Fibroblast of lung (primary cell): Measurements from ENCODE around the gene TEC. TPM values are rescaled to one million over a fixed set of nuclear protein-coding genes. Genes with fewer than 3 reads are reported as not detected.

Source experiments
- DNase-seq, 2 donors: peaks; one replicate each; pipeline versions ENCODE4 v3.0.0 to v3.0.0-alpha.2; 2010; ENCODE audit warnings: low read depth in 2 of 2
- H2AFZ ChIP-seq: 2 replicates; pipeline ENCODE4 v1.5.1; 2012; ENCODE audit warnings: low read length, control low read depth, inconsistent platforms
- H3K27ac ChIP-seq: 2 replicates; pipeline ENCODE4 v1.5.1; 2011; ENCODE audit warnings: low read length, control low read depth; ENCODE audit not compliant: insufficient read depth
- H3K27me3 ChIP-seq: 2 replicates; pipeline ENCODE4 v1.5.1; 2011; ENCODE audit warnings: mild to moderate bottlenecking, low read length; ENCODE audit not compliant: control insufficient read depth, insufficient read depth
- H3K36me3 ChIP-seq: 2 replicates; pipeline ENCODE4 v1.5.1; 2011; ENCODE audit warnings: low read length; ENCODE audit not compliant: control insufficient read depth, insufficient read depth
- H3K4me1 ChIP-seq: 2 replicates; pipeline ENCODE4 v1.5.1; 2011; ENCODE audit warnings: low read length; ENCODE audit not compliant: control insufficient read depth, insufficient read depth; ENCODE audit errors: extremely low read depth
- H3K4me2 ChIP-seq: 2 replicates; pipeline ENCODE4 v1.5.1; 2011; ENCODE audit warnings: low read length, control low read depth; ENCODE audit not compliant: insufficient read depth; ENCODE audit errors: extremely low read depth
- H3K4me3 ChIP-seq, 4 experiments: fragments of 200-600 bp in 1 of 4; sonication (generic) in 1 of 4; replicated peaks in 1 of 4; 2 replicates each; pipeline ENCODE4 v1.5.1; 2011 to 2016; ENCODE audit warnings: low read length in 4 of 4, low read depth in 3 of 4, mild to moderate bottlenecking in 3 of 4, control low read depth in 2 of 4, inconsistent platforms in 1 of 4, mixed read lengths in 1 of 4; ENCODE audit not compliant: insufficient read depth in 1 of 4; ENCODE audit errors: control extremely low read depth in 1 of 4
- H3K79me2 ChIP-seq: 2 replicates; pipeline ENCODE4 v1.5.1; 2012; ENCODE audit warnings: mild to moderate bottlenecking, low read length, inconsistent platforms; ENCODE audit not compliant: control insufficient read depth, insufficient read depth
- H3K9ac ChIP-seq: 2 replicates; pipeline ENCODE4 v1.5.1; 2011; ENCODE audit warnings: mild to moderate bottlenecking, low read length, control low read depth; ENCODE audit not compliant: insufficient read depth
- H3K9me3 ChIP-seq: 2 replicates; pipeline ENCODE4 v1.5.1; 2012; ENCODE audit warnings: low read depth, low read length; ENCODE audit not compliant: control insufficient read depth, insufficient read depth
- H4K20me1 ChIP-seq: 2 replicates; pipeline ENCODE4 v1.5.1; 2011; ENCODE audit warnings: low read length; ENCODE audit not compliant: control insufficient read depth, insufficient read depth; ENCODE audit errors: extremely low read depth
- CTCF ChIP-seq, 2 donors: IDR thresholded peaks in 1 of 2; conservative IDR thresholded peaks in 1 of 2; 1 replicate in 1 of 2; 2 replicates in 1 of 2; pipeline ENCODE4 v1.5.1; 2011 to 2012; ENCODE audit warnings: low read length in 2 of 2, control low read depth in 1 of 2, inconsistent platforms in 1 of 2, low read depth in 1 of 2, mild to moderate bottlenecking in 1 of 2
- EZH2 ChIP-seq: IDR thresholded peaks from 2 replicates; pipeline ENCODE4 v1.5.1; 2012; ENCODE audit warnings: low read length, control low read depth, mild to moderate bottlenecking; ENCODE audit errors: missing control alignments
- polyA plus RNA-seq, 2 donors: library from polyadenylated mRNA; depleted of rRNA in 1 of 2; stranded (reverse) in 1 of 2; unstranded in 1 of 2; fragments of >200 nt; gene quantifications; 2 replicates each; pipeline ENCODE4 v1.2.1, GENCODE V29; 2011 to 2012; ENCODE audit warnings: missing spikeins in 1 of 2
- total RNA-seq: library from RNA; depleted of rRNA; stranded (reverse); fragments of >200 nt; gene quantifications from 2 replicates; pipeline ENCODE4 v1.2.1, GENCODE V29; 2014

TEC gene
- total and polyA plus RNA-seq, 2 donors (not counting 1 experiment from before 2014, with no cell fraction given): 0.79 to 5.3 TPM

GRCh38 chr4:48127682-48128404 lies 141.8 kb downstream of the TEC start:
- H3K4me3 ChIP-seq: peak overlapping the region in 2 of 4 experiments; percentile 18 to 27
- no peak overlapping the region for H3K9ac ChIP-seq
- TF ChIP-seq EZH2 (no peak), CTCF (conservative IDR thresholded peaks at IDR 0.05 in 1 of 2, IDR thresholded peaks at IDR 0.05 in 1 of 2; ENCODE audit: low read depth in 1 of 2, low read length in 2 of 2) (peak; percentile 60 to 63)

GRCh38 chr4:48127231-48127630 lies 142.4 kb downstream of the TEC start:
- no peak for TF ChIP-seq CTCF (conservative IDR thresholded peaks at IDR 0.05 in 1 of 2, IDR thresholded peaks at IDR 0.05 in 1 of 2; ENCODE audit: low read depth in 1 of 2, low read length in 2 of 2)
- no peak for TF ChIP-seq EZH2
- Histone ChIP-seq H3K27me3 (no peaks in the 10 kb centered on the region), H2AFZ (no peak overlapping the region), H3K9me3 (no peaks in the 10 kb centered on the region), H4K20me1 (no peaks in the 10 kb centered on the region), H3K4me1 (peaks cover 7% of the 10 kb centered on the region), H3K36me3 (no peaks in the 10 kb centered on the region), H3K4me2 (no peak overlapping the region), H3K79me2 (no peaks in the 10 kb centered on the region), H3K9ac (no peak overlapping the region), H3K4me3 (no peak overlapping the region), H3K27ac (peak overlapping the region; percentile 61)
- DNase-seq: peak in 1 of 2 donors; percentile 16

More at GRCh38 chr4:48127682-48128404, 141.8 kb downstream of the TEC start:
- H3K27ac ChIP-seq: peak overlapping the region; percentile 61
- no peaks in the 10 kb centered on the region for H3K79me2 ChIP-seq
- no peaks in the 10 kb centered on the region for H4K20me1 ChIP-seq
- no peaks in the 10 kb centered on the region for H3K36me3 ChIP-seq
- no peak overlapping the region for H2AFZ ChIP-seq
- peaks cover 7% of the 10 kb centered on the region for H3K4me1 ChIP-seq
- no peaks in the 10 kb centered on the region for H3K27me3 ChIP-seq
- H3K9me3 ChIP-seq: no peaks in the 10 kb centered on the region
- peak overlapping the region; percentile 3 for H3K4me2 ChIP-seq
- DNase-seq: peak; percentile 93 to 99

GRCh38 chr4:48126621-48127020 lies 143.0 kb downstream of the TEC start:
- H2AFZ ChIP-seq: no peak overlapping the region
- H3K4me1 ChIP-seq: peaks cover 7% of the 10 kb centered on the region
- TF ChIP-seq EZH2 (no peak), CTCF (conservative IDR thresholded peaks at IDR 0.05 in 1 of 2, IDR thresholded peaks at IDR 0.05 in 1 of 2; ENCODE audit: low read depth in 1 of 2, low read length in 2 of 2) (no peak)
- H4K20me1 ChIP-seq: no peaks in the 10 kb centered on the region
- H3K4me2 ChIP-seq: no peak overlapping the region
- no peaks in the 10 kb centered on the region for H3K27me3 ChIP-seq
- no peak for DNase-seq
- H3K4me3 ChIP-seq: no peak overlapping the region
- H3K36me3 ChIP-seq: no peaks in the 10 kb centered on the region
- H3K27ac ChIP-seq: no peak overlapping the region
- H3K9me3 ChIP-seq: no peaks in the 10 kb centered on the region
- H3K79me2 ChIP-seq: no peaks in the 10 kb centered on the region
- no peak overlapping the region for H3K9ac ChIP-seq
